Stimulated activated CD8-positive, alpha-beta memory T cell treated with anti-CD3 and anti-CD28 coated beads, Interleukin-4, amount 100 ng/mL, for 48 hours (primary cell): ENCODE measurements around the gene NAA80.
"Not testable (repeated sequence)": the region's sequence is repeated elsewhere in the genome, so short reads cannot be mapped to it uniquely, and the experiment has no call there.

Source experiments
- DNase-seq: peaks from one replicate; pipeline ENCODE4 v3.0.0-alpha.2; 2020

Gene NAA80

GRCh38 chr3:50312041-50312440, 12.8 kb upstream of the NAA80 start:
- not testable (repeated sequence) for DNase-seq

GRCh38 chr3:50304601-50305000, 5.4 kb upstream of the NAA80 start:
- DNase-seq: no peak

GRCh38 chr3:50303013-50303815, 4.0 kb upstream of the NAA80 start, which contains the start of gene HYAL1:
TSS of gene HYAL1 (minus strand) at chr3:50303574. CDS start at chr3:50302956, 618 bp downstream.
- DNase-seq: no peak

GRCh38 chr3:50302095-50303012, 3.1 kb upstream of the NAA80 start:
- no peak for DNase-seq

GRCh38 chr3:50300681-50301254, 1.6 kb upstream of the NAA80 start:
- DNase-seq: no peak

GRCh38 chr3:50299929-50300680, 900 bp upstream of the NAA80 start:
- DNase-seq: no peak

GRCh38 chr3:50299638-50299928, 378 bp upstream of the NAA80 start:
- DNase-seq: no peak

- no peak for DNase-seq
Observed at GRCh38 chr3:50297896-50298725, 1.1 kb downstream of the NAA80 start.

GRCh38 chr3:50297384-50297775, 1.8 kb downstream of the NAA80 start:
- DNase-seq: no peak

GRCh38 chr3:50296721-50297383, 2.4 kb downstream of the NAA80 start:
- DNase-seq: no peak

- no peak for DNase-seq
Observed at GRCh38 chr3:50295553-50296431, 3.4 kb downstream of the NAA80 start.

- DNase-seq: no peak
Observed at GRCh38 chr3:50294492-50295403, 4.5 kb downstream of the NAA80 start.

- DNase-seq: no peak
Observed at GRCh38 chr3:50294089-50294488, 5.1 kb downstream of the NAA80 start.

- DNase-seq: no peak
Observed at GRCh38 chr3:50293079-50293801, 6.0 kb downstream of the NAA80 start.

GRCh38 chr3:50292159-50293078, 6.8 kb downstream of the NAA80 start, which contains the start of gene IFRD2:
TSS of gene IFRD2 (minus strand) at chr3:50292429. CDS start at chr3:50292274, 155 bp downstream.
- DNase-seq: peak; percentile 95

GRCh38 chr3:50290161-50290641, 9.0 kb downstream of the NAA80 start:
- no peak for DNase-seq

GRCh38 chr3:50289130-50289529, 10.1 kb downstream of the NAA80 start:
- DNase-seq: no peak
